GM13976 (cell line): ENCODE data around the gene CAPN3.

Source experiments
- DNase-seq: peaks from one replicate; pipeline ENCODE4 v3.0.0; 2012; ENCODE audit warnings: low spot score
- in situ Hi-C: fragments of 300-500 bp; cut with MboI; formaldehyde crosslinking; loops from one replicate; pipeline ENCODE4 v1.12.0; 2022; ENCODE audit warnings: low sequenced_read_pairs, mixed read lengths, inconsistent platforms; ENCODE audit not compliant: unreplicated experiment
- TF ChIP-seq, protein P1 (sequence below): IDR thresholded peaks from 2 replicates; pipeline ENCODE4 v1.5.1; 2012; ENCODE audit warnings: borderline replicate concordance, mild to moderate bottlenecking; ENCODE audit not compliant: insufficient read depth; ENCODE audit errors: extremely low read depth, missing control alignments, control extremely low read depth

CAPN3 gene

DNA sequence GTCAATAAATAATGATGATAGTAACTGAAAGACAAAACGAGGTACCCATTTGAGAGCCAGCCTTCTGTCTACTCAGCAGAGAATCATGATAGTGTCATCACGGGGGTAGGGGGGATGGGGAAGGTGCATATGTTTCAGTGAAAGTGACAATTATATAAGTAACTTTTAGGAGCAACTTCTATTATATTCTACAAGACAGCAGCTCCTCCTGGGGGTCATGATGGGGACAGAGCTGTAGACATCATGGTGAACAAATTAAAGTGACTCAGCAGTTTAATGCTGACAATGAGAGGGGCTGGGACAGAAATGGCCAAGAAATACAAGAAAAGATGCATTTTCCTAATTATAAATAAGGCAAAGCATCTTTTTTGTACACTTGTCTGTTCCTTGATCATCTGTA, 11.8 kb downstream of the CAPN3 start:
- TF ChIP-seq, protein P1, sequence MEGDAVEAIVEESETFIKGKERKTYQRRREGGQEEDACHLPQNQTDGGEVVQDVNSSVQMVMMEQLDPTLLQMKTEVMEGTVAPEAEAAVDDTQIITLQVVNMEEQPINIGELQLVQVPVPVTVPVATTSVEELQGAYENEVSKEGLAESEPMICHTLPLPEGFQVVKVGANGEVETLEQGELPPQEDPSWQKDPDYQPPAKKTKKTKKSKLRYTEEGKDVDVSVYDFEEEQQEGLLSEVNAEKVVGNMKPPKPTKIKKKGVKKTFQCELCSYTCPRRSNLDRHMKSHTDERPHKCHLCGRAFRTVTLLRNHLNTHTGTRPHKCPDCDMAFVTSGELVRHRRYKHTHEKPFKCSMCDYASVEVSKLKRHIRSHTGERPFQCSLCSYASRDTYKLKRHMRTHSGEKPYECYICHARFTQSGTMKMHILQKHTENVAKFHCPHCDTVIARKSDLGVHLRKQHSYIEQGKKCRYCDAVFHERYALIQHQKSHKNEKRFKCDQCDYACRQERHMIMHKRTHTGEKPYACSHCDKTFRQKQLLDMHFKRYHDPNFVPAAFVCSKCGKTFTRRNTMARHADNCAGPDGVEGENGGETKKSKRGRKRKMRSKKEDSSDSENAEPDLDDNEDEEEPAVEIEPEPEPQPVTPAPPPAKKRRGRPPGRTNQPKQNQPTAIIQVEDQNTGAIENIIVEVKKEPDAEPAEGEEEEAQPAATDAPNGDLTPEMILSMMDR = no peak

DNA sequence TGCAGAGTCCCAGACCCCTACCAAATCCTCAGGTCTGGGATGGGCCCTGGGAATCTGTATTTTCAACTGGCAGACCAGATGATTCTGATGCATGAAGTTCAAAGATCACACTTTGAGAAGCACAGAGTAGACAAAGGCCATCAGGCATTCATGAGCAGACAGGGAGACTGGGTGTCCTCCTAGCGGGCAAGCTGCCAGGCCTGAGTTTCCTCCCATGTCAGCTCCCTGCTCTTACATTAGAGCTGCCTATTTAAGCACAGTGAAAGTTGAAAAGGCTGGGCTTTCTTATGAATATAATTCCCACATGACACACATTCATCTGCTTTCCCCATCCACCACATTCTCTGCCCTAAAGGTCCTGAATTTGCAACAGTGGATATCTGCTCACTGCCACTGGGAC, 14.0 kb downstream of the CAPN3 start:
- in situ Hi-C loops = no loop called here
- DNase-seq = no peak
- TF ChIP-seq, protein P1 = no peak

More for the DNA sequence above, 11.8 kb downstream of the CAPN3 start:
- in situ Hi-C loops = no loop called here
- DNase-seq = no peak

DNA sequence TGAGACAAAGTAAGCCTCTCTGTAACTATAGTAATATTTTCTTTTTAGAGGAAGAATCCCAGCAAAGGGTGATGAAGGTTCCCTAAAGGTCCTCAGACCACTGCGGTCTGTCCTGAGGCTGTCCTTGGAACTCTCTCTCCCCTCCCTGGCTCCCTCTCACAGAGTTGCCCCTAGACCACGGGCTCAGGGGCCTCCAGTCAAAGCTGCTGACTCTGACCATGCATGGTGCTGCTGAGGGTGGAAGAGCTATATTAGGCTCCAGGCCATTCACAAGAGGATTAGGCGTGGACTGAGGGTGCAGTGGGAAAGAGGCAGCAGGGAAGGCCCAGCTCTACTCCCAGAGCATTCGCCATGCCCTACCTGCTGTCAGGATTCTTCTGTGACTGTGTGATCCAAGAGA, 14.6 kb downstream of the CAPN3 start:
- no peak for DNase-seq
- TF ChIP-seq, protein P1 = no peak
- in situ Hi-C loops = no loop called here

DNA sequence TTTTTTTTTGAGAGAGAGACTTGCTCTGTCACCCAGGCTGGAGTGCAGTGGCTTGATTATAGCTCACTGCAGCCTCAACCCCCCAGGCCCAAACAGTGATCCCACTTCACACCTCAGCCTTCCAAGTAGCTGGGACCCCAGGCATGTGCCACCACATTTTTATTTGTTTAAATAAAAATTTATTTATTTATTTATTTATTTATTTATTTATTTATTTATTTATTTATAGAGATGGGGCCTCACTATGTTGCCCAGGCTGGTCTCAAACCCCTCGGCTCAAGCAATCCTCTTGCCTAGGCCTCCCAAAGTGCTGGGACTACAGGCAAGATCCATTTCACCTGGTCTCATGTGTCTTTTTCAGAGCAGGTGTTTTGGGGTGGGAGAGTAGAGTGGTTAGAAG, 15.5 kb downstream of the CAPN3 start:
- no peak for DNase-seq
- TF ChIP-seq, protein P1 = no peak
- in situ Hi-C loops = no loop called here

DNA sequence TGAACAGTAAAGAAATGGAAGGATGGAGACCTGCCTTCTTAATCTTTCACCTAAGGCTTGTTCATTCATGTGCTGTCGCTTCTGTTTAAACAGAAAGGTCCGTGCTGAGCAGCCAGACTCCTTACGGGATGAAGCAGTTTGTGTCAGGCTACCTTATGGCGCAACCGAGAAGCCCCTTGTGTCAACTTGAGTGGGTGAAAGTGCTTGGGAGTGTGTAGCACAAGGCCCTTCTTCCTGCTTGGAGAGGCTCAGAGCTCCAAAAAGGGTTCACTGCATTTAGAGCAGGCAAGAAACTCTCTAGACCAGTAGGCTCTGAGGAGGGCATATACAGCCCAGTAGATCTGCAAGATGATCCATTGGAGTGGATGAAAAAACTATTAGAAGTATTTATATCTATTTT, 16.0 kb downstream of the CAPN3 start:
- in situ Hi-C loops = no loop called here
- no peak for DNase-seq
- TF ChIP-seq, protein P1 = no peak

DNA sequence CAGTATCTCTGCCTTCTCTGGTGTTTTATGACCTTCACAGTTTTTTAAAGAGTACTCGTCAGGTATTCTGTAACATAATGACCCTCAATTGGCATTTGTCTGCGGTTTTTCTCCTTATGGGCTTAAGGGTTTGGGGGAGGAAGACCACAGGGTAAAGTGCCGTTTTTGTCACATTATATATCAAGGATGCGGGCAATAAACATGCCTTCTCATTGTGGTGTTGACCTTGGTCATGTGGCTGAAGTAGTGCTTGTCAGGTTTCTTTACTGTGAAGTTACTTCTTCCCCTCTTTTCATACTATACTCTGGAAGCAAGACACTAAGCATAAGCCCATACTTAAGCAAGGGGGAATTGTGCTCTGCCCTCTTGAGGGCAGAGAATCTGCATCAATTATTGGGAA, 16.6 kb downstream of the CAPN3 start:
- TF ChIP-seq, protein P1 = no peak
- in situ Hi-C loops = no loop called here

DNA sequence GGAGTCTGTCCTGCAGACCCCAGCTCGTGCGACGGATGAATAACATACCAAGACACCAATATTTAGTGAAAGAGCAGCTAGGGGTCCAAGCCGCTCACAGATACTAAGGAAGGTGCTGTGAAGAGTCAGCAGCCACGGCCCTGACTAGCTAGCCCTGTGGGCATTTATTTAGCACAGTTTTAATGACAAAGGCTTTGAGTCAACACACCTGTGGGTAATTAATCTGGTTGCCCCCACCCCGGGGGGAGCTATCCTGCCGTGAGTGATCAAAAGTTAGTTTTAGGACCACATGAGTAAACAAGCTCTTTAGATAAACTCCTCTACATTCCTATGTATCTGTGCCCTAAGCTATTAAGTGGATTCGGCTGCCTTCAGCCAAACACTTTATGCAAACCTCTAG, 18.7 kb downstream of the CAPN3 start:
- TF ChIP-seq, protein P1 = no peak
- in situ Hi-C loops = no loop called here
- DNase-seq = no peak

More for the DNA sequence above, 16.6 kb downstream of the CAPN3 start:
- no peak for DNase-seq
